Neutrophil (primary cell): ENCODE results near the gene INPP4B.

Experiments used
- H3K27ac ChIP-seq: fragments of 200-600 bp; sonication (generic); 2 replicates; pipeline ENCODE4 v1.5.1; 2016; ENCODE audit warnings: mild to moderate bottlenecking, moderate library complexity
- H3K27me3 ChIP-seq: fragments of 200-600 bp; sonication (generic); 2 replicates; pipeline ENCODE4 v1.6.0; 2016; ENCODE audit warnings: mild to moderate bottlenecking
- H3K36me3 ChIP-seq: fragments of 200-600 bp; sonication (generic); 2 replicates; pipeline ENCODE4 v1.5.1; 2017
- H3K4me1 ChIP-seq, 2 experiments: fragments of 200-600 bp in 1 of 2; sonication (generic) in 1 of 2; 1 replicate in 1 of 2; 2 replicates in 1 of 2; pipeline versions ENCODE4 v1.5.1 to v1.6.1; 2013 to 2016; ENCODE audit warnings: low read depth in 1 of 2, low read length in 1 of 2, mild to moderate bottlenecking in 1 of 2, moderate library complexity in 1 of 2; ENCODE audit not compliant: control insufficient read depth in 1 of 2, insufficient read depth in 1 of 2
- H3K4me3 ChIP-seq, 2 experiments: fragments of 200-600 bp in 1 of 2; sonication (generic) in 1 of 2; 1 replicate in 1 of 2; 2 replicates in 1 of 2; pipeline ENCODE4 v1.5.1; 2013 to 2016; ENCODE audit warnings: low read depth in 1 of 2, low read length in 1 of 2, mild to moderate bottlenecking in 1 of 2, moderate library complexity in 1 of 2
- H3K9me3 ChIP-seq: fragments of 200-600 bp; sonication (generic); 2 replicates; pipeline ENCODE4 v1.5.1; 2016
- TF ChIP-seq, protein P1 (sequence below): fragments of 200-600 bp; sonication (generic); IDR thresholded peaks from 2 replicates; pipeline ENCODE4 v1.5.1; 2016; ENCODE audit warnings: antibody characterized with exemption

INPP4B gene

DNA sequence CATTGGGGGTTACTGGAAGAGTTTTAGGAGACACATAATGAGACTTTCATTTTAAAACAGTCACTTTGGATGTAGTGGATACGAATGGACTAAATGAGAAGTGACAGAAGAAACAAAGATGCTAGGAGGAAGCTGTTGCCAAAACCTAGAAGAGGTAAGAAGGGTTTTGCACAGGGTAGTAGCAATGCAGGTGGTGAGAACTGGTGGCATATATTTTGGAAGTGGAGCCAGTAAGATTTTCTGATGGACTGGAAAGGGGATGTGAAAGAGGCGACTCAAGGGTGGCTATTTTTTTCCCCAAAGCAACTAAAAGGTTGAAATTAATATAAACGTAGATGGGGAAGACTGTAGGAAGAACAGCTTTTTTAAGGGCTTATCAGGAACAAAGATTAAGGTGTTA lies 747.7 kb downstream of the INPP4B start:
- Histone ChIP-seq H3K27ac (no peak overlapping the region), H3K36me3 (no peaks in the 10 kb centered on the region), H3K9me3 (no peaks in the 10 kb centered on the region), H3K27me3 (no peaks in the 10 kb centered on the region), H3K4me1 (no peaks in the 10 kb centered on the region), H3K4me3 (no peak overlapping the region)
- TF ChIP-seq, protein P1, sequence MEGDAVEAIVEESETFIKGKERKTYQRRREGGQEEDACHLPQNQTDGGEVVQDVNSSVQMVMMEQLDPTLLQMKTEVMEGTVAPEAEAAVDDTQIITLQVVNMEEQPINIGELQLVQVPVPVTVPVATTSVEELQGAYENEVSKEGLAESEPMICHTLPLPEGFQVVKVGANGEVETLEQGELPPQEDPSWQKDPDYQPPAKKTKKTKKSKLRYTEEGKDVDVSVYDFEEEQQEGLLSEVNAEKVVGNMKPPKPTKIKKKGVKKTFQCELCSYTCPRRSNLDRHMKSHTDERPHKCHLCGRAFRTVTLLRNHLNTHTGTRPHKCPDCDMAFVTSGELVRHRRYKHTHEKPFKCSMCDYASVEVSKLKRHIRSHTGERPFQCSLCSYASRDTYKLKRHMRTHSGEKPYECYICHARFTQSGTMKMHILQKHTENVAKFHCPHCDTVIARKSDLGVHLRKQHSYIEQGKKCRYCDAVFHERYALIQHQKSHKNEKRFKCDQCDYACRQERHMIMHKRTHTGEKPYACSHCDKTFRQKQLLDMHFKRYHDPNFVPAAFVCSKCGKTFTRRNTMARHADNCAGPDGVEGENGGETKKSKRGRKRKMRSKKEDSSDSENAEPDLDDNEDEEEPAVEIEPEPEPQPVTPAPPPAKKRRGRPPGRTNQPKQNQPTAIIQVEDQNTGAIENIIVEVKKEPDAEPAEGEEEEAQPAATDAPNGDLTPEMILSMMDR = no peak

DNA sequence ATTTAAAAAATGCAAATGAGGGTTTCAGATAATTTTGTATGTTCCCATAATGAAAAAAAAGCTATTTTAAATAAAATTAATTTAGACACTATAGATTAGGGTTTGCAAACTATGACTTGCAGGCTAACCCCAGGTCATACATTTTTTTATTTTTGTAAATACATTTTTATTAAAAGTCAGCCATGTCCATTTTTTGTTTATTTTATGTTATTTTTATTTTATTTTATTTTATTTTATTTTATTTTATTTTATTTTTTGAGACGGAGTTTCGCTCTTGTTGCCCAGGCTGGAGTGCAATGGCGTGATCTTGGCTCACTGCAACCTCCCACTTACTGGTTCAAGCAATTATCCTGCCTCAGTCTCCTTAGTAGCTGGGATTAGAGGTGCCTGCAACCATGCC lies 749.1 kb downstream of the INPP4B start:
- H3K27ac ChIP-seq = no peak overlapping the region
- no peak overlapping the region for H3K4me3 ChIP-seq
- H3K27me3 ChIP-seq = no peaks in the 10 kb centered on the region
- no peaks in the 10 kb centered on the region for H3K36me3 ChIP-seq
- H3K4me1 ChIP-seq = no peaks in the 10 kb centered on the region
- TF ChIP-seq, protein P1 = no peak
- H3K9me3 ChIP-seq = no peaks in the 10 kb centered on the region

DNA sequence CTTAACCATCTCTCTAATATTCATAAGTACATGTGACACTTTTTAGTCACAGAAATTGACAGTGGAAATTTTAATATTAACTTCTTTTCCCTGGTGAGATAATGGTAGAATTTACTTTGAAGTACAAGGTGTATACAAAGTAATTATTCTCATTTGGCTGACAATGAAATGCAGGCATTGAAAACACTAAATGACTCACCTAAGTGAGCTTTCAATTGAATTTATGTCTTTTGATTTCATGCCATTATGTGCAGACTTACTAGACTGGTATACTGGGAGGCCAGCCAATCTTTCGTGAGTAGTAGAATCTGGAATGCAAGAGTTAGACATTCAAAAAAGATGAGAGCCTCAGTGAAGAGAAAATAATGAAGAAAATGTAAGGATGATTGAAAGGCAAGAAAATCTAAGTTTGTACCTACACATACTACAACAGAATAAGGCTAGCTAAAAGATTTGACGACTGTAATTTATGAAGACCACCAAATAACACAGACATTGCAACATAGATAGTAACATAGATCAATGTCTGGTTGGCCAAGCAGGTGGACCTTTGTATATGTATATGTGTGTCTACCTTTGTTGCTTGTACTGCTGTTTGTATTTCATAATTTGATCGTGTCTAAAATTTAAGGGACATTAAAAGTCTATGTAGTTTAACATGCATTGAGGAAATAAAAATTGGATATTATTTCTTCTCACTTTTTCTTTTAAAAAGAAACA lies 750.1 kb downstream of the INPP4B start:
- no peaks in the 10 kb centered on the region for H3K27me3 ChIP-seq
- H3K9me3 ChIP-seq = no peaks in the 10 kb centered on the region
- H3K27ac ChIP-seq = no peak overlapping the region
- H3K4me3 ChIP-seq = no peak overlapping the region
- H3K4me1 ChIP-seq = no peaks in the 10 kb centered on the region
- TF ChIP-seq, protein P1 = no peak
- H3K36me3 ChIP-seq = no peaks in the 10 kb centered on the region

DNA sequence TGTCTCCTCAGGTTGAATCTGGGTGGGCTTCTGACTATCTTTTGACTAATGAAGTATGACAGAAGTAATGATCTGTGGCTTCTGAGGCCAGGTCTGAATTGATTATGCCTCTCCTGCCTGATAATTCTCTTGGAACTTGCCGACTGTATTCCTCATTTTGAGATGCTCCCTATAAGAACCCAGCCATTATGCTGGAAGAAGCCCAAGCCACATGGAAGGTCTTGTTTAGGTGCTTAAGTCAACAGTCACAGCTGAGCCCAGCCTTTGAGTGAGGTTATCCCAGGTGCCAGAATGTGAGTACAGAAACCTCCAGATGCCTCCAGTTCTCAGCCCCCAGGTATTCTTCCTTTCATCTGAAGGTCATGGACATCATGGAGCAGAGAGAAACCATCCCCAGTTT lies 753.2 kb downstream of the INPP4B start:
- Histone ChIP-seq H3K4me1 (no peaks in the 10 kb centered on the region), H3K36me3 (no peaks in the 10 kb centered on the region), H3K4me3 (no peak overlapping the region), H3K27me3 (no peaks in the 10 kb centered on the region), H3K9me3 (no peaks in the 10 kb centered on the region), H3K27ac (no peak overlapping the region)
- TF ChIP-seq, protein P1 = no peak

DNA sequence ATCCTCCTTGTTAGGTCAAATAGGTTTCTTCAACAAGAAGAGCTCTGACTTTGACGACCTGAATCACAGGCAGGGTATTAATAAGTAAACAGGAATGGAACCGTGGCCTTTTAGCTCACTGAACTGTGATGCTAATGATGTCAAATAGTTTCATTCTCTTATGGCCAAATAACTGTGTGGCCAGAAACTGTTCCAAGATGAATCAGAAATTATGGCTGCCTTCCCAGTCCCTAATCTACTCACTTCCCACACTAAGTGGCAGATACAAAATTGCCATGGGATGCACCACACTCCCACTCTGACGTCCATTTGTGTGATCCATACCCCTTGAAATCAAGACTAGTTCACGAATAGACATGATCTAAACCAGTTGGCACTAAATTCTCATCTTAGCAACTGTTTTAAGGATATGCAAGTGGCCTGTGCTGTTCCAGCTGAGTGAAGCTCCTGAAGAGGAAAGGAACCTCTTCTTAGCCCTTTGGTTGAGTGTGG lies 754.4 kb downstream of the INPP4B start:
- no peak overlapping the region for H3K4me3 ChIP-seq
- H3K9me3 ChIP-seq = no peaks in the 10 kb centered on the region
- no peaks in the 10 kb centered on the region for H3K4me1 ChIP-seq
- H3K27me3 ChIP-seq = no peaks in the 10 kb centered on the region
- no peak overlapping the region for H3K27ac ChIP-seq
- TF ChIP-seq, protein P1 = no peak
- H3K36me3 ChIP-seq = no peaks in the 10 kb centered on the region
